ENCODE results near the gene OR2T1. TPM values are rescaled to one million over a fixed set of nuclear protein-coding genes. Genes with fewer than 3 reads are reported as not detected.
"Not testable (repeated sequence)": the region's sequence is repeated elsewhere in the genome, so short reads cannot be mapped to it uniquely, and the experiment has no call there.

OR2T1 gene
- total and polyA plus RNA-seq, 2 experiments from 2014 or later, result not detected

- no peaks in the 10 kb centered on the region for H3K4me1 ChIP-seq (ENCODE audit: low read depth)
- no peak overlapping the region for H3K27ac ChIP-seq
- no peaks in the 10 kb centered on the region for H3K27me3 ChIP-seq
- no peak for TF ChIP-seq CTCF (IDR thresholded peaks at IDR 0.05; ENCODE audit: low read depth, low read length)
- H3K9me3 ChIP-seq (ENCODE audit: low read depth), result peaks cover 5% of the 10 kb centered on the region
- H3K4me3 ChIP-seq, result no peak overlapping the region
- DNase-seq (ENCODE audit: low read depth in 1 of 2, low spot score in 1 of 2), result no peak
- no peaks in the 10 kb centered on the region for H3K36me3 ChIP-seq
These were observed 18.5 kb downstream of the OR2T1 start for GRCh38 chr1:248421384-248421783.

- H3K4me1 ChIP-seq (ENCODE audit: low read depth); DNase-seq (ENCODE audit: low read depth in 1 of 2, low spot score in 1 of 2); H3K36me3 ChIP-seq; H3K27me3 ChIP-seq; H3K9me3 ChIP-seq (ENCODE audit: low read depth); H3K4me3 ChIP-seq; H3K27ac ChIP-seq: not testable (repeated sequence)
These were observed 24.8 kb downstream of the OR2T1 start for GRCh38 chr1:248427526-248428191.

GRCh38 chr1:248428192-248428533 is 25.3 kb downstream of the OR2T1 start:
- not testable (repeated sequence) for H3K36me3 ChIP-seq; DNase-seq (ENCODE audit: low read depth in 1 of 2, low spot score in 1 of 2)

GRCh38 chr1:248431683-248432082 is 28.8 kb downstream of the OR2T1 start:
- H3K27me3 ChIP-seq; H3K27ac ChIP-seq; H3K9me3 ChIP-seq (ENCODE audit: low read depth); DNase-seq (ENCODE audit: low read depth in 1 of 2, low spot score in 1 of 2); H3K4me1 ChIP-seq (ENCODE audit: low read depth); H3K36me3 ChIP-seq; H3K4me3 ChIP-seq: not testable (repeated sequence)

More at GRCh38 chr1:248428192-248428533, 25.3 kb downstream of the OR2T1 start:
- H3K27ac ChIP-seq; H3K9me3 ChIP-seq (ENCODE audit: low read depth); H3K4me1 ChIP-seq (ENCODE audit: low read depth); H3K4me3 ChIP-seq; H3K27me3 ChIP-seq: not testable (repeated sequence)

- not testable (repeated sequence) for DNase-seq (ENCODE audit: low read depth in 1 of 2, low spot score in 1 of 2)
These were observed 29.4 kb downstream of the OR2T1 start for GRCh38 chr1:248432201-248432600.

GRCh38 chr1:248433811-248434415 is 31.1 kb downstream of the OR2T1 start:
- H3K9me3 ChIP-seq (ENCODE audit: low read depth); H3K27me3 ChIP-seq; H3K4me1 ChIP-seq (ENCODE audit: low read depth); H3K27ac ChIP-seq; DNase-seq (ENCODE audit: low read depth in 1 of 2, low spot score in 1 of 2); H3K36me3 ChIP-seq; H3K4me3 ChIP-seq: not testable (repeated sequence)

More at GRCh38 chr1:248432201-248432600, 29.4 kb downstream of the OR2T1 start:
- not testable (repeated sequence) for H3K27me3 ChIP-seq; H3K4me1 ChIP-seq (ENCODE audit: low read depth); H3K4me3 ChIP-seq; H3K27ac ChIP-seq; H3K9me3 ChIP-seq (ENCODE audit: low read depth); H3K36me3 ChIP-seq

GRCh38 chr1:248434913-248435312 is 32.1 kb downstream of the OR2T1 start:
- H3K27me3 ChIP-seq; H3K4me3 ChIP-seq; DNase-seq (ENCODE audit: low read depth in 1 of 2, low spot score in 1 of 2); H3K27ac ChIP-seq; H3K36me3 ChIP-seq; H3K9me3 ChIP-seq (ENCODE audit: low read depth); H3K4me1 ChIP-seq (ENCODE audit: low read depth): not testable (repeated sequence)

GRCh38 chr1:248436303-248436702 is 33.5 kb downstream of the OR2T1 start:
- DNase-seq (ENCODE audit: low read depth in 1 of 2, low spot score in 1 of 2); H3K9me3 ChIP-seq (ENCODE audit: low read depth); H3K4me3 ChIP-seq; H3K27me3 ChIP-seq; H3K36me3 ChIP-seq; H3K27ac ChIP-seq; H3K4me1 ChIP-seq (ENCODE audit: low read depth): not testable (repeated sequence)

- not testable (repeated sequence) for H3K36me3 ChIP-seq; H3K9me3 ChIP-seq (ENCODE audit: low read depth); H3K27me3 ChIP-seq; DNase-seq (ENCODE audit: low read depth in 1 of 2, low spot score in 1 of 2); H3K4me1 ChIP-seq (ENCODE audit: low read depth); H3K4me3 ChIP-seq; H3K27ac ChIP-seq
These were observed 35.8 kb downstream of the OR2T1 start for GRCh38 chr1:248438668-248439067.

- not testable (repeated sequence) for H3K4me3 ChIP-seq; H3K27ac ChIP-seq; DNase-seq (ENCODE audit: low read depth in 1 of 2, low spot score in 1 of 2); H3K36me3 ChIP-seq; H3K9me3 ChIP-seq (ENCODE audit: low read depth); H3K27me3 ChIP-seq; H3K4me1 ChIP-seq (ENCODE audit: low read depth)
These were observed 36.4 kb downstream of the OR2T1 start for GRCh38 chr1:248439283-248439682.

GRCh38 chr1:248442500-248443277 is 39.8 kb downstream of the OR2T1 start:
- not testable (repeated sequence) for H3K4me1 ChIP-seq (ENCODE audit: low read depth); H3K36me3 ChIP-seq; H3K27me3 ChIP-seq; H3K27ac ChIP-seq; H3K9me3 ChIP-seq (ENCODE audit: low read depth); H3K4me3 ChIP-seq; DNase-seq (ENCODE audit: low read depth in 1 of 2, low spot score in 1 of 2)

GRCh38 chr1:248444603-248445002 is 41.8 kb downstream of the OR2T1 start:
- not testable (repeated sequence) for H3K4me3 ChIP-seq; H3K9me3 ChIP-seq (ENCODE audit: low read depth); H3K4me1 ChIP-seq (ENCODE audit: low read depth); H3K27ac ChIP-seq; H3K36me3 ChIP-seq; H3K27me3 ChIP-seq; DNase-seq (ENCODE audit: low read depth in 1 of 2, low spot score in 1 of 2)

- not testable (repeated sequence) for H3K9me3 ChIP-seq (ENCODE audit: low read depth); H3K4me1 ChIP-seq (ENCODE audit: low read depth); DNase-seq (ENCODE audit: low read depth in 1 of 2, low spot score in 1 of 2); H3K4me3 ChIP-seq; H3K27ac ChIP-seq; H3K36me3 ChIP-seq; H3K27me3 ChIP-seq
These were observed 42.6 kb downstream of the OR2T1 start, which contains the start of gene OR2T2 for GRCh38 chr1:248445399-248445798. Gene OR2T2, plus strand, starts transcription at chr1:248445637. Its CDS starts 7,161 bp downstream, at chr1:248452798.

All from cardiac muscle cell (in vitro differentiated cells and primary cell).